Mucosa of stomach (tissue), 1 donor: ENCODE results near the gene R3HDM2.
A peak's percentile ranks its signal among the peaks of the same experiment; 100 is the strongest.

ENCODE experiments used
- H3K27me3 ChIP-seq: one replicate; pipeline ENCODE4 v1.7.0; 2013; ENCODE audit warnings: mild to moderate bottlenecking, low read length; ENCODE audit not compliant: control insufficient read depth, insufficient read depth
- H3K36me3 ChIP-seq: one replicate; pipeline ENCODE4 v1.7.0; 2013; ENCODE audit warnings: low read length; ENCODE audit not compliant: control insufficient read depth, insufficient read depth
- H3K4me1 ChIP-seq: one replicate; pipeline ENCODE4 v1.7.0; 2013; ENCODE audit warnings: mild to moderate bottlenecking, low read length; ENCODE audit not compliant: control insufficient read depth, insufficient read depth
- H3K4me3 ChIP-seq: one replicate; pipeline ENCODE4 v1.7.0; 2013; ENCODE audit warnings: low read length
- H3K9ac ChIP-seq: one replicate; pipeline ENCODE4 v1.7.0; 2013; ENCODE audit warnings: mild to moderate bottlenecking, low read length, moderate library complexity
- H3K9me3 ChIP-seq: one replicate; pipeline ENCODE4 v1.7.0; 2013; ENCODE audit warnings: mild to moderate bottlenecking, low read length, moderate library complexity; ENCODE audit not compliant: control insufficient read depth
- donor health status: Pancreatic carcinoma.

Gene R3HDM2

GRCh38 chr12:57242691-57243454, 188.0 kb downstream of the R3HDM2 start:
- no peaks in the 10 kb centered on the region for H3K36me3 ChIP-seq
- peaks cover 68% of the 10 kb centered on the region for H3K27me3 ChIP-seq
- peak overlapping the region; percentile 14 for H3K4me3 ChIP-seq
- no peaks in the 10 kb centered on the region for H3K9me3 ChIP-seq
- peaks cover 59% of the 10 kb centered on the region for H3K4me1 ChIP-seq
- H3K9ac ChIP-seq, result peak overlapping the region; percentile 39

GRCh38 chr12:57242329-57242690, 188.5 kb downstream of the R3HDM2 start:
- Histone ChIP-seq H3K9ac (no peak overlapping the region), H3K4me3 (peak overlapping the region; percentile 14), H3K9me3 (no peaks in the 10 kb centered on the region), H3K36me3 (no peaks in the 10 kb centered on the region), H3K4me1 (peaks cover 65% of the 10 kb centered on the region), H3K27me3 (peaks cover 74% of the 10 kb centered on the region)

- peaks cover 72% of the 10 kb centered on the region for H3K4me1 ChIP-seq
- H3K9me3 ChIP-seq, result no peaks in the 10 kb centered on the region
- no peak overlapping the region for H3K4me3 ChIP-seq
- H3K27me3 ChIP-seq, result peaks cover 80% of the 10 kb centered on the region
- no peak overlapping the region for H3K9ac ChIP-seq
- no peaks in the 10 kb centered on the region for H3K36me3 ChIP-seq
These were observed 189.2 kb downstream of the R3HDM2 start for GRCh38 chr12:57241402-57242310.

- no peak overlapping the region for H3K9ac ChIP-seq
- H3K27me3 ChIP-seq, result peaks cover 87% of the 10 kb centered on the region
These were observed 189.9 kb downstream of the R3HDM2 start for GRCh38 chr12:57240926-57241401.

GRCh38 chr12:57240066-57240921, 190.5 kb downstream of the R3HDM2 start:
- peaks cover 94% of the 10 kb centered on the region for H3K27me3 ChIP-seq
- no peaks in the 10 kb centered on the region for H3K9me3 ChIP-seq
- H3K4me3 ChIP-seq, result peak overlapping the region; percentile 22
- no peaks in the 10 kb centered on the region for H3K36me3 ChIP-seq
- H3K9ac ChIP-seq, result peak overlapping the region; percentile 15
- H3K4me1 ChIP-seq, result peaks cover 83% of the 10 kb centered on the region

More at GRCh38 chr12:57240926-57241401, 189.9 kb downstream of the R3HDM2 start:
- H3K36me3 ChIP-seq, result no peaks in the 10 kb centered on the region
- no peak overlapping the region for H3K4me3 ChIP-seq
- peaks cover 77% of the 10 kb centered on the region for H3K4me1 ChIP-seq
- no peaks in the 10 kb centered on the region for H3K9me3 ChIP-seq

- peaks cover 90% of the 10 kb centered on the region for H3K4me1 ChIP-seq
These were observed 191.2 kb downstream of the R3HDM2 start for GRCh38 chr12:57239587-57240065.

GRCh38 chr12:57238854-57239554, 191.8 kb downstream of the R3HDM2 start:
- Histone ChIP-seq H3K9me3 (no peaks in the 10 kb centered on the region), H3K36me3 (no peaks in the 10 kb centered on the region), H3K27me3 (peaks cover 90% of the 10 kb centered on the region), H3K4me1 (peaks cover 94% of the 10 kb centered on the region), H3K9ac (no peak overlapping the region), H3K4me3 (no peak overlapping the region)

More at GRCh38 chr12:57239587-57240065, 191.2 kb downstream of the R3HDM2 start:
- no peak overlapping the region for H3K4me3 ChIP-seq
- H3K9ac ChIP-seq, result no peak overlapping the region
- H3K36me3 ChIP-seq, result no peaks in the 10 kb centered on the region
- no peaks in the 10 kb centered on the region for H3K9me3 ChIP-seq
- H3K27me3 ChIP-seq, result peaks cover 96% of the 10 kb centered on the region

- no peak overlapping the region for H3K4me3 ChIP-seq
- H3K36me3 ChIP-seq, result peaks cover 6% of the 10 kb centered on the region
- H3K9ac ChIP-seq, result no peak overlapping the region
- peaks cover 82% of the 10 kb centered on the region for H3K27me3 ChIP-seq
- H3K4me1 ChIP-seq, result peaks cover 86% of the 10 kb centered on the region
- H3K9me3 ChIP-seq, result no peaks in the 10 kb centered on the region
These were observed 192.7 kb downstream of the R3HDM2 start for GRCh38 chr12:57237932-57238853.

- Histone ChIP-seq H3K4me1 (peaks cover 80% of the 10 kb centered on the region), H3K9me3 (no peaks in the 10 kb centered on the region), H3K9ac (no peak overlapping the region)
These were observed 193.3 kb downstream of the R3HDM2 start for GRCh38 chr12:57237596-57237931.

GRCh38 chr12:57236925-57237595, 193.8 kb downstream of the R3HDM2 start:
- Histone ChIP-seq H3K27me3 (peaks cover 70% of the 10 kb centered on the region), H3K9ac (no peak overlapping the region), H3K4me1 (peaks cover 75% of the 10 kb centered on the region), H3K4me3 (no peak overlapping the region), H3K9me3 (no peaks in the 10 kb centered on the region), H3K36me3 (peaks cover 6% of the 10 kb centered on the region)

More at GRCh38 chr12:57237596-57237931, 193.3 kb downstream of the R3HDM2 start:
- H3K4me3 ChIP-seq, result no peak overlapping the region
- H3K27me3 ChIP-seq, result peaks cover 75% of the 10 kb centered on the region
- H3K36me3 ChIP-seq, result peaks cover 6% of the 10 kb centered on the region
